ENCODE measurements around the gene ADSS1. TPM values are rescaled to one million over a fixed set of nuclear protein-coding genes. Genes with fewer than 3 reads are reported as not detected.

Gene ADSS1
- total RNA-seq, 1 experiment from 2014 or later: 3.2 TPM

GRCh38 chr14:104794631-104794992 is 70.6 kb downstream of the ADSS1 start:
- H3K4me1 ChIP-seq: peaks cover 36% of the 10 kb centered on the region
- CTCF ChIA-PET: interaction anchor here (0.8 to 1.5 kb wide), 3 partner anchors 20 to 32 kb away, joined by 3 to 9 read pairs (median 8); no protein-coding TSS in a partner anchor
- H3K4me1 Mint-ChIP-seq (ENCODE audit: low read depth, unreplicated experiment): no peaks in the 10 kb centered on the region
- intact Hi-C loops (cut with micrococcal nuclease; ENCODE audit: unreplicated experiment): no loop called here
- H3K9me3 Mint-ChIP-seq (ENCODE audit: unreplicated experiment): no peaks in the 10 kb centered on the region
- no TSS peak for BruUV-seq (replicated peaks)
- no peak for TF ChIP-seq CTCF (IDR thresholded peaks at IDR 0.05; ENCODE audit: insufficient read depth in 1 of 2, low read depth in 1 of 2, low read length in 1 of 2, severe bottlenecking in 1 of 2, unreplicated experiment in 1 of 2)
- no peaks in the 10 kb centered on the region for H3K9me3 ChIP-seq
- H3K27me3 Mint-ChIP-seq (ENCODE audit: insufficient read depth, unreplicated experiment): no peaks in the 10 kb centered on the region
- peaks cover 5% of the 10 kb centered on the region for H3K36me3 Mint-ChIP-seq (ENCODE audit: insufficient read depth, unreplicated experiment)
- peak overlapping the region; percentile 74 for H3K4me3 ChIP-seq (ENCODE audit: low read depth, low read length)
- peak overlapping the region; percentile 77 for H3K4me3 Mint-ChIP-seq (ENCODE audit: unreplicated experiment)
- H3K27me3 ChIP-seq (replicated peaks; ENCODE audit: control insufficient read depth, insufficient read depth, low read length): no peaks in the 10 kb centered on the region
- peak in 1 of 2 experiments; percentile 48 for DNase-seq
- no peak overlapping the region for H3K27ac Mint-ChIP-seq (ENCODE audit: unreplicated experiment)
- POLR2A ChIA-PET: interaction anchor here (0.7 kb wide), 1 partner anchor 41 kb away, joined by 4 read pairs; the partner anchor contains the start of gene SIVA1
- no peaks in the 10 kb centered on the region for H3K36me3 ChIP-seq (ENCODE audit: control insufficient read depth, insufficient read depth, low read length)

GRCh38 chr14:104794993-104795780 is 71.2 kb downstream of the ADSS1 start, which contains the start of gene AKT1:
Gene AKT1, minus strand, starts transcription at chr14:104795748. Its CDS starts 3,105 bp downstream, at chr14:104792643.
- Mint-ChIP-seq H3K36me3 (ENCODE audit: insufficient read depth, unreplicated experiment) (peaks cover 5% of the 10 kb centered on the region), H3K9me3 (ENCODE audit: unreplicated experiment) (no peaks in the 10 kb centered on the region), H3K27me3 (ENCODE audit: insufficient read depth, unreplicated experiment) (no peaks in the 10 kb centered on the region), H3K27ac (ENCODE audit: unreplicated experiment) (peak within 1 kb of the TSS; percentile 79), H3K4me3 (ENCODE audit: unreplicated experiment) (peak within 1 kb of the TSS; percentile 77), H3K4me1 (ENCODE audit: low read depth, unreplicated experiment) (no peaks in the 10 kb centered on the region)
- CTCF ChIA-PET: interaction anchor here (0.8 to 1.5 kb wide), 4 partner anchors 21 to 31 kb away, joined by 3 to 9 read pairs (median 6); no protein-coding TSS in a partner anchor
- BruUV-seq (replicated peaks): no TSS peak
- peak in 1 of 2 experiments; percentile 45 for DNase-seq
- Histone ChIP-seq H3K4me1 (peaks cover 41% of the 10 kb centered on the region), H3K4me3 (ENCODE audit: low read depth, low read length) (peak within 1 kb of the TSS; percentile 74), H3K36me3 (ENCODE audit: control insufficient read depth, insufficient read depth, low read length) (no peaks in the 10 kb centered on the region), H3K27me3 (replicated peaks; ENCODE audit: control insufficient read depth, insufficient read depth, low read length) (no peaks in the 10 kb centered on the region), H3K9me3 (no peaks in the 10 kb centered on the region)
- intact Hi-C loops (cut with micrococcal nuclease; ENCODE audit: unreplicated experiment): no loop called here
- TF ChIP-seq CTCF (IDR thresholded peaks at IDR 0.05; ENCODE audit: insufficient read depth in 1 of 2, low read depth in 1 of 2, low read length in 1 of 2, severe bottlenecking in 1 of 2, unreplicated experiment in 1 of 2): no peak
- POLR2A ChIA-PET: no interaction called here

- no peaks in the 10 kb centered on the region for H3K27me3 ChIP-seq (replicated peaks; ENCODE audit: control insufficient read depth, insufficient read depth, low read length)
- POLR2A ChIA-PET: interaction anchor here (0.6 kb wide), 1 partner anchor 30 kb away, joined by 4 read pairs; no protein-coding TSS in a partner anchor
- H3K4me3 Mint-ChIP-seq (ENCODE audit: unreplicated experiment): peak overlapping the region; percentile 71
- TF ChIP-seq CTCF (IDR thresholded peaks at IDR 0.05; ENCODE audit: insufficient read depth in 1 of 2, low read depth in 1 of 2, low read length in 1 of 2, severe bottlenecking in 1 of 2, unreplicated experiment in 1 of 2): no peak
- no peaks in the 10 kb centered on the region for H3K4me1 Mint-ChIP-seq (ENCODE audit: low read depth, unreplicated experiment)
- H3K27me3 Mint-ChIP-seq (ENCODE audit: insufficient read depth, unreplicated experiment): no peaks in the 10 kb centered on the region
- CTCF ChIA-PET: interaction anchor here (0.9 kb wide), 1 partner anchor 27 kb away, joined by 3 read pairs; no protein-coding TSS in a partner anchor
- H3K27ac Mint-ChIP-seq (ENCODE audit: unreplicated experiment): peak overlapping the region; percentile 79
- peaks cover 7% of the 10 kb centered on the region for H3K36me3 Mint-ChIP-seq (ENCODE audit: insufficient read depth, unreplicated experiment)
- no peaks in the 10 kb centered on the region for H3K9me3 ChIP-seq
- H3K36me3 ChIP-seq (ENCODE audit: control insufficient read depth, insufficient read depth, low read length): no peaks in the 10 kb centered on the region
- peak in 1 of 2 experiments; percentile 67 for DNase-seq
- H3K4me3 ChIP-seq (ENCODE audit: low read depth, low read length): peak overlapping the region; percentile 52
- H3K4me1 ChIP-seq: peaks cover 42% of the 10 kb centered on the region
- BruUV-seq (replicated peaks): no TSS peak
- intact Hi-C loops (cut with micrococcal nuclease; ENCODE audit: unreplicated experiment): no loop called here
- no peaks in the 10 kb centered on the region for H3K9me3 Mint-ChIP-seq (ENCODE audit: unreplicated experiment)
Measured at GRCh38 chr14:104795781-104796686, 72.0 kb downstream of the ADSS1 start.
